HS-5 (cell line): ENCODE data around the gene SERPINA1.

Source experiments
- DNase-seq: peaks from one replicate; pipeline ENCODE4 v3.0.0-alpha.2; 2012; ENCODE audit warnings: low read depth

Gene SERPINA1

GRCh38 chr14:94382716-94383596, 5.4 kb downstream of the SERPINA1 start:
- DNase-seq, result no peak

- no peak for DNase-seq
Observed at GRCh38 chr14:94382099-94382715, 6.2 kb downstream of the SERPINA1 start.

- no peak for DNase-seq
Observed at GRCh38 chr14:94381149-94382030, 7.0 kb downstream of the SERPINA1 start.

- no peak for DNase-seq
Observed at GRCh38 chr14:94380225-94381148, 7.9 kb downstream of the SERPINA1 start.

DNA sequence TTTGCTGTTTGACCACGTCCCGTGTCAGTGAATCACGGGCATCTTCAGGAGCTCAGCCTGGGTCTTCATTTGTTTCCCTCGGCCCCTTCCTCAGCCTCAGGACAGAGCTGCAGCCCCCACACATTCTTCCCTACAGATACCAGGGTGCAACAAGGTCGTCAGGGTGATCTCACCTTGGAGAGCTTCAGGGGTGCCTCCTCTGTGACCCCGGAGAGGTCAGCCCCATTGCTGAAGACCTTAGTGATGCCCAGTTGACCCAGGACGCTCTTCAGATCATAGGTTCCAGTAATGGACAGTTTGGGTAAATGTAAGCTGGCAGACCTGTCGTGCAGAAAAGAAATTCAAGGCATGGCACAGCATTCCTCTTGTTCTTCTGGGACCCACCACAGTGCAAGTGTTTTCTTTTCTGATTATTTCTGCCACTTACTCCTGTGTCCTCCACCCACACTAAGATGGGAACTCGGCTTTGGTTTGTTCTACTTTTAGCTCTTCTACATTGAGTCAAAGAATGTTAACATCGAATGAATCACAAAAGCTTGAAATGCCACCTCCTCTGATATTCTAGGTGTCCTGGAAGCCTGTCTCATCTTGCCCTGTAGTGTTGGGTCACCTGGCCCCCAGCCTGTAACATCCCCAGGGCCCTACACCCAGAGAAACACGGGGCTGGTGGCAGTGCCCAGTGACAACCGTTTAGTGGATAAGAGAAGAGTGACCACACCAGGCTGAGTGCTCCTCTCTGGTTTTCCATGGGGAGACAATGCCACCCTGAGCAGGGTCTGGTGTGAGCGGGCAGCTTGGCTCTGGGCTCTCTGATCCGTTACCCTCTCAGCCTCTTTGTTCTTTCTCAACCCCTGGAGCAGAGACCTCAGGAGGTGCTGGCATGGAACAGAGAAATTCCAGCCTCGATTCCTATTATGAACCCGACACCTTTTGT, 8.8 kb downstream of the SERPINA1 start:
- DNase-seq, result no peak

DNA sequence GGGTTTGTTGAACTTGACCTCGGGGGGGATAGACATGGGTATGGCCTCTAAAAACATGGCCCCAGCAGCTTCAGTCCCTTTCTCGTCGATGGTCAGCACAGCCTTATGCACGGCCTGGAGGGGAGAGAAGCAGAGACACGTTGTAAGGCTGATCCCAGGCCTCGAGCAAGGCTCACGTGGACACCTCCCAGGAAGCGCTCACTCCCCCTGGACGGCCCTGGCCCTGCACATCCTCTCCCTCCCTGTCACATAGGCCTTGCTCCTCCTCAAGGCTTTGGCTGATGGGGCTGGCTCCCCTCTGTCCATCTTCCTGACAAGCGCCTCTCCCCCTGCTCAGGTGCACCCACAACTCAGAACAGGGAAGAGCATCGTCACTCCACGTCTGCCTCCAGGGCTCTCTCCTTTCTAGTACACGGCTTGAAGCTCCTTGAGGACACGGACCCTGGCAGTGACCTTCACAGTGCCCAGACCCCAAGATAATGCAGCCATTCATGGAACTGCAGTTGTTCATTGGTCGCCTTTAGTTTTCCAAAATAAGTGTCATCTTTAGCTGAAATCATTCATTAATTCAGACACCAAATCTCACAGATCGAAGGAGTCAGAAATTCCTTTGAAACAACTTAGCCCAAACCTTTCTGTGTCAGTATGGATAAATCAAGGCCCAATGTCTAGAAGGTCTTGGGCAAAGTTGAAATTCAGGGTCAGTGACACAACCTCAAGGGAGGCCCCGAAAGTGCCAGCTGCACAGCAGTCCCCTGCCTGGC, 9.7 kb downstream of the SERPINA1 start:
- DNase-seq, result no peak

DNA sequence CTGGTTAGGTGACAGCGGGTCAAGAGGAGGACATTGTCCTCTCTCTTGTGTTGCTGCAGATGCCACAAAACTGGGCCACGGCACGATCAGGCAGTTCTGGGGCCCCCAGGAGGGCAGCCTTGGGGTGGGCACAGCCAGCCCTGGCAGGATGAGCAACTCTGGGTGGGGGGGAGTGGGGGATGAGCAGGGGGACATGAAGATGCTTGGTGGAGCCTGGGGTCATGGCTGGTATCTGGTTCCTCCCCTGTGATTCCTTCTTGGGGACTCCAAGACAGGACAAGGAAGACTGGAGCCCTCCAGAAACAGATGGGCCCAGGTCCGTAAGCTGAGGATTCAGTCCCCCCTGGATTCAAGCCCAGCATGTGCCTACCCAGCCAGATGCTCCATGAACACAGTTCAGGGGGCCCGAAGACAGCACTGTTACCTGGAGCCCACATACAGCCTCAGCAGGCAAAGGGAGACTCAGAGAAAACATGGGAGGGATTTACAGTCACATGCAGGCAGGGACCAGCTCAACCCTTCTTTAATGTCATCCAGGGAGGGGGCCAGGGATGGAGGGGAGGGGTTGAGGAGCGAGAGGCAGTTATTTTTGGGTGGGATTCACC, 10.4 kb downstream of the SERPINA1 start:
- no peak for DNase-seq

GRCh38 chr14:94376976-94377865, 11.2 kb downstream of the SERPINA1 start:
- DNase-seq, result no peak

GRCh38 chr14:94376108-94376975, 12.1 kb downstream of the SERPINA1 start:
- DNase-seq, result no peak

DNA sequence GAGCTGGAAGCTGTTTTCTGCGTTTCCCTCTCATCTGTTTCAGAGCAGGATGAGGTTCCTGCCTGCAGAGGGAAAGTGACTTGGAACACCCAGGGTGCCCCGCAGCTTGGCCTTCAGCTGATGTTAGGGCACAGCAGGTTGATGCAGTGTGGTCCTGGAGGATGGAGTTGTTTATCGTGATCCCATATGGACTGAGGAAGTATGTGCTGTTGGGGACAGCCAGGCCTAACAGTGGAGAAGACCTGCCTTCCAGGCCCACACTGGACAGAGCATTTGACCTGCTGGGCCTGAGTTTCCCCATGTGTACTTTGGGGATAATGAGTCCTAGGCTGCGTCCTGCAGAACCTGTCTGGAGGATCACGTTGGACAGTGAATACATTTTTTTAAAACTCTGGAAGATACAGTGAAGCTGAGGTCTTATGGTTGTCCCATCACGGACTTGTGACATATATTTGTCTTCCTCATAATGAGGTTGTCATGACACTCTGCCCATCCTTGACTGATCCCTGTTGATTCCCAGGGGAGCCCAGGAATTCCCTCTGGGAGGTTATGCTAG, 12.8 kb downstream of the SERPINA1 start:
- DNase-seq, result no peak

- no peak for DNase-seq
Observed at GRCh38 chr14:94374749-94375260, 13.6 kb downstream of the SERPINA1 start.

GRCh38 chr14:94374116-94374515, 14.3 kb downstream of the SERPINA1 start:
- DNase-seq, result no peak

GRCh38 chr14:94373708-94374107, 14.7 kb downstream of the SERPINA1 start:
- peak; percentile 91 for DNase-seq

- no peak for DNase-seq
Observed at GRCh38 chr14:94372021-94372605, 16.3 kb downstream of the SERPINA1 start.

GRCh38 chr14:94370524-94370910, 17.9 kb downstream of the SERPINA1 start:
- no peak for DNase-seq
